IMR-90 (cell line): ENCODE data around the gene COLEC12.

ENCODE experiments used
- BHLHE40 ChIP-seq: fragments of 150-350 bp; IDR thresholded peaks from 2 replicates; pipeline ENCODE4 v1.6.1; 2016; ENCODE audit warnings: mild to moderate bottlenecking, low read depth, low read length
- CTCF ChIP-seq: conservative IDR thresholded peaks from 2 replicates; pipeline ENCODE4 v1.5.1; 2012; ENCODE audit warnings: mild to moderate bottlenecking, low read depth, low read length, improper control_type of control experiment
- ELK1 ChIP-seq: fragments of 150-350 bp; IDR thresholded peaks from 2 replicates; pipeline ENCODE4 v1.6.1; 2016; ENCODE audit warnings: low read depth, mild to moderate bottlenecking, low read length, moderate library complexity, borderline replicate concordance
- FOS ChIP-seq: fragments of 150-350 bp; IDR thresholded peaks from 2 replicates; pipeline ENCODE4 v1.6.1; 2016; ENCODE audit warnings: low read depth, low read length
- MAFK ChIP-seq: IDR thresholded peaks from 2 replicates; pipeline ENCODE4 v1.6.1; 2012; ENCODE audit warnings: low read depth, low read length, improper control_type of control experiment
- MXI1 ChIP-seq: IDR thresholded peaks from 2 replicates; pipeline ENCODE4 v1.6.1; 2012; ENCODE audit warnings: low read depth, mild to moderate bottlenecking, low read length, moderate library complexity, borderline replicate concordance
- NFE2L2 ChIP-seq: fragments of 150-350 bp; IDR thresholded peaks from 2 replicates; pipeline ENCODE4 v1.6.1; 2016; ENCODE audit warnings: low read depth, mild to moderate bottlenecking, low read length
- POLR2A ChIP-seq: IDR thresholded peaks from 2 replicates; pipeline ENCODE4 v1.6.1; 2012; ENCODE audit warnings: mild to moderate bottlenecking, low read depth, low read length
- RAD21 ChIP-seq: IDR thresholded peaks from 2 replicates; pipeline ENCODE4 v1.6.1; 2012; ENCODE audit warnings: low read length, improper control_type of control experiment
- RCOR1 ChIP-seq: IDR thresholded peaks from 2 replicates; pipeline ENCODE4 v1.6.1; 2012; ENCODE audit warnings: mild to moderate bottlenecking, low read length, improper control_type of control experiment; ENCODE audit not compliant: insufficient replicate concordance
- RFX5 ChIP-seq: IDR thresholded peaks from 2 replicates; pipeline ENCODE4 v1.8.0; 2012; ENCODE audit warnings: low read depth, mild to moderate bottlenecking, low read length, moderate library complexity
- SMC3 ChIP-seq: fragments of 150-350 bp; IDR thresholded peaks from 2 replicates; pipeline ENCODE4 v1.6.1; 2016; ENCODE audit warnings: low read depth, mild to moderate bottlenecking, antibody characterized with exemption, low read length, moderate library complexity

GRCh38 chr18:508835-509234 is 8.3 kb upstream of the COLEC12 start:
- TF ChIP-seq CTCF (no peak), RAD21 (no peak), RCOR1 (no peak), POLR2A (no peak), MAFK (no peak), MXI1 (no peak), FOS (no peak), ELK1 (no peak), NFE2L2 (no peak), SMC3 (no peak), RFX5 (no peak), BHLHE40 (no peak)
